GM19397 (cell line): ENCODE results near the gene RRP1.

ENCODE experiments used
- ATAC-seq: cut with Tn5 transposase; IDR thresholded peaks from one replicate; pipeline ENCODE4 v1.9.1; 2021; ENCODE audit warnings: mild to moderate bottlenecking, moderate library complexity; ENCODE audit not compliant: unreplicated experiment

The RRP1 gene, protein sequence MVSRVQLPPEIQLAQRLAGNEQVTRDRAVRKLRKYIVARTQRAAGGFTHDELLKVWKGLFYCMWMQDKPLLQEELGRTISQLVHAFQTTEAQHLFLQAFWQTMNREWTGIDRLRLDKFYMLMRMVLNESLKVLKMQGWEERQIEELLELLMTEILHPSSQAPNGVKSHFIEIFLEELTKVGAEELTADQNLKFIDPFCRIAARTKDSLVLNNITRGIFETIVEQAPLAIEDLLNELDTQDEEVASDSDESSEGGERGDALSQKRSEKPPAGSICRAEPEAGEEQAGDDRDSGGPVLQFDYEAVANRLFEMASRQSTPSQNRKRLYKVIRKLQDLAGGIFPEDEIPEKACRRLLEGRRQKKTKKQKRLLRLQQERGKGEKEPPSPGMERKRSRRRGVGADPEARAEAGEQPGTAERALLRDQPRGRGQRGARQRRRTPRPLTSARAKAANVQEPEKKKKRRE

DNA sequence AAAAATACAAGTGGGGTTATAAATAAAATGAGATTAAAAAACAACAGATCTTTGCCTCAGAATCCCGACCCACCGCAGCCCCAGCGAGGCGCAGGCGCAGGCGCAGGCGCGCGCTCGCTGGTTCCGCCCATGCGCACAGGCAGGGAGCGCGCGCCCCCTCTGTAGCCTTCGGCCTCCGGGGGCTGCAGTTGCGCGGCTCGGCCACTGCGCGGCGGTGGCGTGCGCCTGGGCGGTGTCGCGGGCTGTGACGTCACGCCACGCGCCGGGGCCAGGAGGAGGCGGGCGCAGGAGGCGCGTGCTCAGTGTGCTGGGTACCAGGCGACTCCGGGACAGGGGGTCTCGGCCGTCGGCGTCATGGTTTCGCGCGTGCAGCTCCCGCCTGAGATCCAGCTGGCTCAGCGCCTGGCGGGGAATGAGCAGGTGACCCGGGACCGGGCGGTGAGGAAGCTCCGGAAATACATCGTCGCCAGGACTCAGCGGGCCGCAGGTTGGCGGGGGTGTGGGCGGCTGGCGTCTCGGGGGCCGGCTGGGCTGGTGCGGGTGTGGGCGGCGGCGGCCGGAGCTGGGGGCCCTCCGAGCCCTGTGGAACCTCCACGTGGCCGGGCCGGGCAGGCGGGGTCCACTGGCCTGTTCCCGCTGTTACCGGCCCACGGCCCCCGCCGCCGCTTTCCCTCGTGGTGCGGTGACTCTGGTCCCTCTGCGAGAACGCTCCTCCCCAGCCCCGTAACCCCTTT is at the start of gene RRP1:
TSS of gene RRP1 (plus strand) at position 302 of the 734 bp plus-strand sequence. CDS start at position 355, 53 bp downstream.
- ATAC-seq: peak; percentile 89

DNA sequence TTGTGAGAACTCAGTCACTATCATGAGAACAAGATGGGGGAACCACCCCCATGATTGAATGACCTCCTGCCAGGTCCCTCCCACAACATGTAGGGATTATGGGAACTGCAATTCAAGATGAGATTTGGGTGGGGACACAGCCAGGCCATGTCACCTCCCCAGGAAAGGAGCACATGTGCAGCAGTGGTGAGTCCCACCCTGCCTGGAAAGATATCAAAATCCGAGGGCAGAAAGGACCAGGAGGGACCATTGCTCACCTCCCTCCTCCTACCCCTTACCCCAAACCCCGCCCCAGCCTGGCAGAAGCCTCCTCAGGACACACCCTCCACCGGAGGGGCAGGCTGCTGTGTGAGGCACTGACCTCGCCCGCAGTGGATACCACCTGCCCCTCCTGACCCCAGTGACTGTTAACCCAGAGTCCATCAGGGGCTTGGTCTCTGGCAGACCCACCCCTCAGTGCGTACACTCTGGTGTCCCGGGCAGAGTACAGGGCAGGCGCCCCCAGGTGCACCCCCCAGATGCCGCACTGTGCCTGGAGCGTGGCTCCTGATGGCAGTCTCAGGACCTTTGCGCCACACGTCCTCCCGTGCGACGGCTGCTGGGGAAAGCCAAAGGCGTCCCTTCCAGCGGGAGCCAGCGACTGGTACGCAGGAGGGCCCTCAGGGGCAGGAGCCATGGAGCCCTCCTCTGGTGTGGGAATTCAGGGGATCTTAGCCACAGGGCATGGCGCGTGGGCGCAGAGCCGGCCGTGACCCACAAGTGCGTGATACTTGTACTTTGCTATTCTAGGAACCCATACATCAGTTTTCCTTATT is 49.5 kb upstream of the RRP1 start:
- ATAC-seq: no peak

DNA sequence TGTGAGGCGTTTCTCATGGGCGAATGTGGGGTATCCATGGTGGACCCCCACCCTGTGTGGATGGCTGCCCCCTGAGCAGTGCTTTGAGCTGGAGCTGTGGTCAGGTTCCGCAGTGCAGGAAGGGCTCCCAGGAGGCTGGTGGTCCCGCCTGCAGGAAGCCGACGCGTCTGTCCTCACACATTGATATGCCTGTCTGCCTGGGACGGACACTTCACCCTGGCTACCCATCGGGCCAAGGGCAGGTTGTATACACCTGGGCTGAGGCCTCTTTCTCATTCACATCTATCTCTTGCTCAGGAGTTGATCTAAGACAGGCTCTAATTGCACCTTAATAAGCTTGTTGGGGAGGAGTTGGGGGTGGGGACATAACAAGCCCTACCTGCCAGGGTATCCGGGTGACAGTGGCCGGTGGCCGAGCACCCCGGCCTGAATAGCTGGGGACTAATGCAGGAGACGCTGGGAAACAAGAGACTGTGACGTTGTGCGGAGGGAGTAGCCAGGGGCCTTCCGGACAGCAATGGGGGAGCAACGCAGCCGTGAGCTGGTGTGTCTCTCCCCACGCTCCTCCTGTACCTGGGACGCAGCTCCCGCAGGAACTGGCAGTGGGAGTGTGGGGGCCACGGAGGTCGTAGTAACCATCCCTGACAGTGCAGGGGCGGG is 48.8 kb upstream of the RRP1 start:
- ATAC-seq: no peak

DNA sequence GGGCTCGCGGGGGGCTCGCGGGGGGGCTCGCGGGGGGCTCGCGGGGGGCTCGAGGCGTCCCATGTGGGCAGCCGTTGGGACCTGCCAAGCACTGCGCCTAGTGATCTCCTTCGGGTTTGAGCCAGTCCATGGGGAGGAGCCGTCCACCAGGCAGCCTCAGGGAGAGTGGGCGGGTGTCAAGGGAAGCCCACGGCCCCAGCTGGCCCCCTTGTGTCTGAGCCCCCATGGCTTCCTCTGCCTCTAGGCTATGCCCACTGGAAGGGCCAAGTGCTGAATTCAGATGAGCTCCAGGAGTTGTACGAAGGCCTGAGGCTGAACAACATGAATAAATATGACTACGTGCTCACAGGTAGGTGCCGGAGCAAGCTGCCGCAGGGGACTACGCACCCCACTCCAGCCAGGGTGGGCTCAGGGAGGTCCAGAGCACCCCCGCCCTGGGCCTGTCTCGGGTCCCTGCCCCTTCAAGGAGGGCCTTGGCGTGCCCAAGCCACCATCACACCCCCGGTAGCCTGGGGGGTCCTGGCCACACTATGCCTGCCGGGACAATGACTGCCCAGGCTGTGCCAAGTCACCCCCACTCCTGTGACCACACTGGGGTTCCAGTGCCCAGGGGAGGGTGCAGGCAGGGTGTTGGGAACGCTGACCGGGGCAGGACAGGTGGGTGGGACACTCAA is 47.8 kb upstream of the RRP1 start:
- no peak for ATAC-seq

DNA sequence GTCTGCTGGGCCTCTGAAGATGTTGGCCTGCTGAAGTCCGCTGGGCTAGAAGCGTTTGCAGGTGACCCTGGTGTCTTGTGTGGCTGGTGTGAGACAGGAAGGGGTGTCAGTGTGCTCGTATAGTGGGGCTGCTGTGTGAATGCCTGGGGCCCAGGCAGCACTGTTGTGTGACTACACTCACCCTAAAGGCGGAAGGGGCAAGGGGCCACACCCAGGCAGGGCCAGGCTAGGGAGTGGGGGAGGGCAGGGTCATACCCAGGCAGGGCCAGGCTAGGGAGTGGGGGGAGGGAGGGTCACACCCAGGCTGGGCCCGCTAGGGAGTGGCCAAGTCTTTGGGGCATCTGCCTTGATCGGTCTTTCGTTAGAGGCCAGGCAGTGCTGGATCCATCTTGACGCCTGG is 45.4 kb upstream of the RRP1 start:
- ATAC-seq: no peak

DNA sequence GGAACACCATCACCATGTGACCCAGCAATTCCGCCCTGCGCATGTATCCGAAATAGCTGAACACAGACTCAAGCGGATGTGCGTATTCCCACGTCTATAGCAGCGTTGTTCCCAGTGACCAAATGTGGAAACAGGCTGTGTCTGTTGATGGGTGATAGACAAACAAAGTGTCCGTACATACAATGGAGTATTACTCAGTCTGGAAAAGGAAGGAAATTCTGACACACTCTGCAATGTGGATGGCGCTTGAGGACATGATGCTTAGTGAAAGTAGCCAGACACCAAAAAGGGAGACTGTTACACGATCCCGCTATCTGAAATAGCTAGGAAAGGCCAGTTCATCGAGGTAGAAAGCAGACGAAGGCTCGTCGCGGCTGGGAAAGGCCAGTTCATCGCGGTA is 44.7 kb upstream of the RRP1 start:
- ATAC-seq: no peak

DNA sequence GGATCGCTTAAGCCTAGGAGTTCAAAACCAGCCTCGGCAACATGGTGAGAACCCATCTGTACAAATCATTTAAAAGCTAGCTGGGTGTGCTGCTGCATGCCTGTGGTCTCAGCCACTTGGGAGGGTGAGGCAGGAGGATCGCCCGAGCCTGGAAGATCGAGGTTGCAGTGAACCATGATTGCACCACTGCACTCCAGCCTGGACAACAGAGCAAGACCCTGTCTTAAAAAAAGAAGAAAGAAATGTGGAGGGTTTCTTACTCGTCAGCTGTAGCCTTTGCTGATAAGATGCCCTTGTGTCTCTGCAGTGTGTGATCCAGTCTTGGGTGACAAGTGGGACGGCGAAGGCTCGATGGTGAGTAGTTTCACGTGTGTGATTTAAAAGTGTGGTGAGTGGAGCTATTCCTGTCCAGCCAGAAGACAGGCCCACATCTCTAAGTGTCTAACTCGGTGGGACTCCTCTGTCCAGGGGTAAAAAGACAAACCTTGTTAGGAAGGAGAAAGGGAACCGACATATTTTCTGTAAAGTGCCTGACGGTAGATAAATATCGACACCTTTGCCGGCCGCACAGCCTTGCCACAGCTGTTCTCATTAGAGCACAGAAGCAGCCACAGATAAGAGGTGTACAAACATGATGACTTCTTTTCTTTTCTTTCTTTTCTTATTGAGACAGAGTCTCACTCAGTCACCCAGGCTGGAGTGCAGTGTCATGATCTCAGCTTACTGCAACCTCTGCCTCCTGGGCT is 43.4 kb upstream of the RRP1 start:
- no peak for ATAC-seq

DNA sequence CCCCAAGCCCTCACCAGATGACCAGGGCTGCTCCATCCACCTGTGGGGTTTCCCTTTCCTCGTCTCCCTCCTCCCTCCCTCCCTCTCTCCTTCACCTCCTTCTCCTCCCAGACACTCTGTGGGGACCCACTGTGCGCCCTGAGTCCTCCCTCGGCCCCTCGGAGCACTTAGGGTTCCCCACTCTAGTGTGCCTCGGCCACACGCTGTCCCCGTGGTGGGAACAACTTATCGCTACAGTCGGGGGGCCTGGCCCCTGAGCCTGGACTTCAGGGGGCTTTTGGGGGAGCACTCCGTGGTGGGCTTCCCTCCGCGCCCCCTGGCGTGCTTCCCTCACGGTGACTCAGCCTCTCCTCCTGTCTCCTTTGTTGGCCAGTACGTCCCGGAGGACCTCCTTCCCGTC is 40.8 kb upstream of the RRP1 start:
- no peak for ATAC-seq

DNA sequence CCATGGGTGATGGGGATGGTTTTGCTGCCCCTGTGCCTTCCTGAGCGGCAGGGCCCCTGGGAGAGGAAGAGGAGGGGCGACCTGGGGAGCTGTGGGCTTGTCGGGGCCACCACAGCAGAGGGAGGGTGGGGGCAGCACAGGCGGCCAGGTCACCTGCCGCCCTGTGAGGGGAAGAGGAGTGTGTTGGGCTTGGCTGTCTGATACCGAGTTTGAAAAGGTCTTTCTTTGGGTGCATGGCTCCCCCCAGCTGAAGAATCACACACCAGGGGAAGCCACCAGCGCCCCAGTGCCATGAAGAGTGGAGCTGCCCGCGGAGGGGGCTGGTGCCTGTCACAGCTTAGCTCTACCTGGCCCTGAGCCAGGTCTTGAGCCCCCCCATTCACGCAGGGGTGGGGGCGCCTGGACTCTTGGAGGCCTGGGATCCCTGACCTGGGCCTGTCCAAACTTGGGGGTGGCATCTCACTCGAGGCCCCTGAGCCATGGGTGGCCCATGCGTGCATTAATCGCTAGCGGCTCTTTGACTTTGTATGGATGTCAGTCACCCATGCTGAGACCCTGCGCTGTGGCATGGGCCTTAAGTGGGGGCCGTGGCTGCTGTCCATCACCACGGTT is 39.6 kb upstream of the RRP1 start:
- ATAC-seq: no peak

DNA sequence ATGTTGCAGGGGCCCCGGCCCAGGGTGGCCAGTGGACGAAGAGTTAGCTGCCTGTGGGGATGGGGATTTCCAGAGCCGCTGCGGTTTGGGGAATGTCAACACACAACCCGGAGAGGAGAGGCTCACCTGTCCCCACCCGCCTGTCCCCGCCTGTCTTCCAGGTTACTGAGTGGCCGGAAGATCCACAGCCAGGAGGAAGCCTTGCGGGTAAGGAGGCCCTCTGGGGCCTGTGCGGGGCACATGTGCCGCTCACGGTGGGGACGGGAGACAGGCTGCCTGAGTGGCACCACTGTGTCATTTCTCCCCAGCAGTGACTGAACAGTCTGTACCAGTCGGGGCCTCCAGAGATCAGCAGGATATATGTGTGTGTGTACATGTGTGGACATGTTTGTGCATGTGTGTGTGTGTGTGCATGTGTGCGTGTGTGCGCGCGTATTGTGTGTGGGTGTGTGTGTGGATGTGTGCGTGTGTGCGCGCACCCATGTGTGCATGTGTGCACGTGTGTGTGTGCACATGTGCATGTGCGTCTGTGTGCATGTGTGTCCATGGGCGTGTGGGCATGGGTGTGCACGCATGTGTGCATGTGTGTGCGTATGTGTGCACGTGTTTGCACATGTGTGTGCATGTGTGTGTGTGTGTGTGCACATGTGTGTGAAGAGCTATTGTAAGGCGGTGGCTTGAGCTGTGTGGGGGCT is 38.9 kb upstream of the RRP1 start:
- ATAC-seq: no peak

DNA sequence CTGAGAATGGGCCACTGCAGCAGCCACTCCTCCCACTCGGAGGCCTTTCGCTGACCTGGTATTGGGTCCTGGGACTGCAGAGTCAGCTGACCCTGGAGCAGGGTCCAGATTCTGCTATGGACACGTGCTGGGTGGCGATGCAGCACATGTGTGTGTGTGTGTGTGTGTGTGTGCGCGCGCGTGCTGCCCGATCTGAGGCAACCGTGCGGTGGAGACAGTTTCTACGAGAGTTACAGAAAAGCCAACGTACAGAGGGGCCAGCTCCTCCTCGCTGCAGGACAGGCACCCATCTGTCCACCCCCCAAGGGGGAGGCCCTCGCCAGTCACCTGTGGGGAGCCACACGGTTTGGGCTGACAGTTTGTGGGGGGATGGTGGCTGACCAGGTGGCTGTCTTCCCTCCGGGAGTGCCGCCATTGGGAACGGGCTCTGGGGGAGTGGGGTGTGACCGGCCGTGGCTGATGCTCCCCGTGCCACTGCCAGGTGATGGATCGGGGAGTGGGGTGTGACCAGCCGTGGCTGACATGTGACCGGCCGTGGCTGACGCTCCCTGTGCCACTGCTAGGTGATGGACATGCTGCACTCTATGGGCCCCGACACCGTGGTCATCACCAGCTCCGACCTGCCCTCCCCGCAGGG is 37.3 kb upstream of the RRP1 start:
- no peak for ATAC-seq

DNA sequence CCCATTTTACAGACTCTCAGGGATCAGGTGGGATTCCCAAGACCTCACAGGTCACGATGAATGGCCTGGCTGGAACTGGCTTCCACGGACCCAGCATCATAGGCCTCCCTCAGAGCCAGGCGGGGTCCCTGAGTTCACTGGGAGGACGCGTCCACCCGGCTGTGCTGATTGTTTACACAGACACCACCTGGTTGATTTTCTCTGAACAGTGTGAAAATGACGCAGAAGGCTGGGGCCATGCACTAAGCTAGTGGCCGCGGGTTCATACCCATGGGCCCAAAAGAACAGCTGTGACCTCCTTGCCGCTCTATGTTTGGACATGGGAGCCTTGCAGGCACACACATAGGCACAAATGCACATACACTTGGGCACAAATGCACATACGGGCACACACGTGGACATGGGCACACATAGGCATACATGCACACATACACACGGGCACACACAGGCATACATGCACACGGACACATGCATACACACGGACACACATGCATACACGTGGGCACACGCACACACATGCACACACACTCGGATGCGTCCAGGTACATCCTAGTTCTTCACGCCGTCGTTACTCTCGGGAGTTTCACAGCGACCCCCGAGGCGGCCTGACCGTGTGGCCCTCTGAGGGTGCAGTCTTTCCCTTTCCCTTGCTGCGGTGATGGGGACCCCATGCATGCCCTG is 36.5 kb upstream of the RRP1 start:
- no peak for ATAC-seq

DNA sequence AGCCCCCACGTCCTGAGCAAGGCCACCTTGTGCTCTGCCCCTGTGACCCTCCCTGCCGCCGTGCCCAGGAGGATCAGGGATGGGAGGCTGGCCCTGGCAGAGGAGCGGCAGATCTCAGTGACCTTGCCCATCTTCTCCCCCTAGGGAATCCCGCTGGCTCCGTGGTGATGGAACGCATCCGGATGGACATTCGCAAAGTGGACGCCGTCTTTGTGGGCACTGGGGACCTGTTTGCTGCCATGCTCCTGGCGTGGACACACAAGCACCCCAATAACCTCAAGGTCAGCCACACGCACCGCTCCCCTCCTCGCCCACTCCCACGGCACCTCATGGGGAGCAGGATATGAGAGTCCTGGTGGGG is 36.0 kb upstream of the RRP1 start:
- no peak for ATAC-seq

DNA sequence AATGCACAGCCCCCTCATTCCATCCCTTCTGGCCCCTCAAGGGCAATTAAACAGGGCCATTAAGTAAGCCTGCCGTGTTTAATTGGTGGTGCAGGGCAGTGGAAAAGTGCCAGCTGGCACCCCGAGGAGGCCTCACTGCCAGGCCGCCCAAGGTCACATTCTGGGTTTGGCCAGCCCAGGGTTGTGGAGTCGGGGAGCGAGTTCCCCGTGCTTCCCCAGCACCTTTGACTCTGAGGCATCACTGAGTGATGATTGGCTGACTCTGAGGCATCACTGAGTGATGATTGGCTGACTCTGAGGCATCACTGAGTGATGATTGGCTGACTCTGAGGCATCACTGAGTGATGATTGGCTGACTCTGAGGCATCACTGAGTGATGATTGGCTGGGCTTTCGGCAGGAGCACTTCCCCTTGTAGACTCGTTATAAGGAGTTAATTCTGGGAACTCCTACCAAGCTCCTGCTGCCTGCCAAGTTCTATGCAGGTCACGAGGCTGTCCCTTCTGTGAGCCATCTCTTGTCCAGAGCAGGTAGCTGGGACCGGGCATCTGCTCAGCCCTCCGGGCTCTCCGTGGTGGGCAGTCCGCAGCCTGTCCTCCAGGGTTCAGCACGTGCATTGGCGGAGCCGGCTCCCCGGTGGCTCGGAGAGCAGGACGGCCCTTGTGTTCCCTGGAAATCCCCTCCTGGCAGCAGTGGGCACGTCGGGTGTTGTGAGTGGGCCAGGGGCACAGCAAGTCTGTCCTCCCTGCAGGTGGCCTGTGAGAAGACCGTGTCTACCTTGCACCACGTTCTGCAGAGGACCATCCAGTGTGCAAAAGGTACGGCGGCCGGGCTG is 34.2 kb upstream of the RRP1 start:
- ATAC-seq: no peak

DNA sequence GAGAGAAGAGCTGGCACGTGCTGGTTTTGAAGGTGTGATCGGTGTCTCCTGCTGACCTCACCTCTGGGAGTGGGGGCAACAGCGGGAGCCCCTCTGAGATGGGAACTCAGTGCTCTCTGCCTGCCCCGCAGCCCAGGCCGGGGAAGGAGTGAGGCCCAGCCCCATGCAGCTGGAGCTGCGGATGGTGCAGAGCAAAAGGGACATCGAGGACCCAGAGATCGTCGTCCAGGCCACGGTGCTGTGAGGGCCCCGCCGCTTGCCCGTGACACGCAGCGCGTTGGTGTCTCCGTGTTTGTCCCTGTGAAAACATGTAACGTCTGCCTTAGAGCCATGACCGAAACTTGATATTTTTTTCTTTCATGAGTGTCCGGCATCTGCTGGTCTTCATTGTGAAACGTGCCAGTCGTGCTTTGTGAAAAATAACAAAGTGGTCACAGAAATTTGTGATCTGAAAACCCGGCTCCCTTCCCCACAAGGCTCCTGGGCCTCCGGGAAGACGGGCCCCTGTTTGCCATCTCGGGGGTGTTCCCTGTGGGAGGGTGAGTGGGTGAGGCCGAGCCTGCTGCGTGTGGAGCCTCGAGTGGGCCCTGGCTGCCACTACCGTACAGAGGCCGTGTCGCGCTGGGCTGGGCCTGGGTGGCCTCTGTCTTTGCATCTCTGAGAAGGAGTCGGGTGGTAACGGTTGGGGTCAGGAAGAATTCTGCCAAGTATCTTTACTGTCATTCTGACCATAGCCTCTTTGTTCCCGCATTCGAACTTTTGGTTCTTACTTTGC is 33.4 kb upstream of the RRP1 start:
- no peak for ATAC-seq

DNA sequence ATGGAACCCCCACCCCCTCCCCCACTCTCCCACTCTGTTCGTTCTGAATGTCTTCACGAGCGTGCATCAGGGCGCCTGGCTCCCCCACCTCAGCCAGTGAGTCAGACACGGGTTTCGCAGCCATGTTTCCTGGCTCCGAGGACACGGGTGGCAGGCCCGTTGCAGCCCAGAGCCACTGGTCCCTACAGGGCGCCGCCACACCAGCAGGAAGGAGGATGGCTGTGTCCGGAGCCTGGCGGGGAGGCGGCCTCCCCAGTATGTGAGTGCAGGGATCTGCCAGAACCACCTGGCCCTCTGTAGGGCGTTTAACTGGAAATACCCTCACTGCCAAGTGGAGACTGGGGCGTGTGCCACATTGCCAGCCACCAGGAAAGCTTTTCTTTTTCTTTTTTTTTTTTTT is 31.8 kb upstream of the RRP1 start:
- no peak for ATAC-seq
